GM19025 (cell line): ENCODE results near the gene BABAM2.
"Not testable (repeated sequence)": the region's sequence is repeated elsewhere in the genome, so short reads cannot be mapped to it uniquely, and the experiment has no call there.

Experiments
- ATAC-seq: cut with Tn5 transposase; IDR thresholded peaks from one replicate; pipeline ENCODE4 v1.9.1; 2021; ENCODE audit warnings: mild to moderate bottlenecking, low read depth, moderate library complexity; ENCODE audit not compliant: unreplicated experiment

Gene BABAM2

DNA sequence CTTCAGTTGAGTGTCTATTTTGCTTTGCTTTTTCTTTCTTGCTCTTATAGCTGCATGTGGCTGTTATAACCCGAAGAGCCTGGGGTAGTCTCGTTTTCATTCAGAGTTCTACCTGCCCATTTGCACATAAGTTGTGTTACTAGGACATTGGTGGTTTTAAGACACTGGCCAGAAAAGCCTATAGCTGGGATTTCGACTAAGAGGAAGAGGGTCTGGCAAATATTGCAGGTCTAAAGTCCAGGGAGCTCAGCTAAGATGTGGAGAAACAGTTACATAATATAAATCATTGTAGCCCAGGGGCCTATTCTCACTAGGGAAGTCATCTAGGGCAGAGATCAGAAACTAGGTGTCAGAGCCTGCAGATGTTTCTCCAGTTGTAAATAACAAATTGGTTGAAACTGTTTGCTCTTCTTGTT lies 120.8 kb downstream of the BABAM2 start:
- ATAC-seq = no peak

DNA sequence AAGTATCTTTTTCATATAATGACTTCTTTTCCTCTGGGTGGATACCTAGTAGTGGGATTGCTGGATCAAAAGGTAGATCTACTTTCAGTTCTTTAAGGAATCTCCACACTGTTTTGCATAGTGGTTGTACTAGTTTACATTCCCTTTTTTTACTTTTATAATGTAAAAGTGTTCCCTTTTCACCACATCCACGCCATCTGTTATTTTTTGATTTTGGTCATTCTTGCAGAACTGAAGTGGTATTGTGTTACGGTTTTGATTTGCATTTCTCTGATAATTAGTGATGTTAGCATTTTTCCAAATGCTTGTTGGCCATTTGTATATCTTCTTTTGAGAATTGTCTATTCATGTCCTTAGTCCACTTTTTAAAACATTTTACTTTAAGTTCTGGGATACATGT lies 127.9 kb downstream of the BABAM2 start:
- not testable (repeated sequence) for ATAC-seq

DNA sequence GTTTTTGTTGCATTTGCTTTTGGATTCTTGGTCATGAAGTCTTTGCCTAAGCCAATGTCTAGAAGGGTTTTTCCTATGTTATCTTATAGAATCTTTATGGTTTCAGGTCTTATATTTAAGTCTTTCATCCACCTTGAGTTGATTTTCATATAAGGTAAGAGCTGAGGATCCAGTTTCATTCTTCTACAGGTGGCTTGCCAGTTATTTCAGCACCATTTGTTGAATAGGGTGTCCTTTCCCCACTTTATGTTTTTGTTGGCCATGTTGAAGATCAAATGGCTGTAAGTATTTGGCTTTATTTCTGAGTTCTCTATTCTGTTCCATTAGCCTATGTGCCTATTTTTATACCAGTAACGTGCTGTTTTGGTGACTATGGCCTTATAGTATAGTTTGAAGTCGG lies 129.0 kb downstream of the BABAM2 start:
- ATAC-seq = not testable (repeated sequence)

DNA sequence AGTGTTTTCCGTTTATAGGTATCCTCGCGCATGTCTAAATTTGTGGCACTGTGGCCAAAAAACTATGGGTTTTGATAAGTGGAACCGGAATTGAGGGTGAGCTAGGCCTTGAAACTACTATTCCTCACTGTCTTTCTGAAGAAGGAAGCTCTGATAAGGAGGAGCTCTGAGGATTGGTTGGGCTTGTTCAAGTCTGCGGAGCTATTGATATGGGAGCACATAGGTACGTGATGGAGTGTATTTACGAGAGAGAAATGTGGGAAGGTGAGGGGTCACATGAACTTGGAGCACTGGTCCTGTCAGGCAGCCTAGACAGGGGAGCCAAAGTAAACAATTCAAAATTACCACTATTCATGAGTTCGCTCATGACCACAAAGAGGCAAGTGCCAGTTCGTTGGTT lies 131.4 kb downstream of the BABAM2 start:
- no peak for ATAC-seq

DNA sequence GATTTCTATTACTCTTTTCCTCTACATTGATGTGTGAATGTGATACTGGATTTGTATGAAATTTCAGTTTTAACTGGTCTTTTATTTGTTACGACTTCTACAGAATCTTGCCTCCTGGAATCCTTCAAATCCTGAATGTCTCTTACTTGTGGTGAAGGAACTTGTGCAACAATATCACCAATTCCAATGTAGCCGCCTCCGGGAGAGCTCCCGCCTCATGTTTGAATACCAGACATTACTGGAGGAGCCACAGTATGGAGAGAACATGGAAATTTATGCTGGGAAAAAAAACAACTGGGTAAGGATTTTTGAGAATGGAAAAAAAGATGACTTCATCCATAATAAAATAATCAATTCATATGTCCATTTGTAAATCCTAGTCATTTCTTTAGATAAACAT lies 134.6 kb downstream of the BABAM2 start:
- no peak for ATAC-seq

DNA sequence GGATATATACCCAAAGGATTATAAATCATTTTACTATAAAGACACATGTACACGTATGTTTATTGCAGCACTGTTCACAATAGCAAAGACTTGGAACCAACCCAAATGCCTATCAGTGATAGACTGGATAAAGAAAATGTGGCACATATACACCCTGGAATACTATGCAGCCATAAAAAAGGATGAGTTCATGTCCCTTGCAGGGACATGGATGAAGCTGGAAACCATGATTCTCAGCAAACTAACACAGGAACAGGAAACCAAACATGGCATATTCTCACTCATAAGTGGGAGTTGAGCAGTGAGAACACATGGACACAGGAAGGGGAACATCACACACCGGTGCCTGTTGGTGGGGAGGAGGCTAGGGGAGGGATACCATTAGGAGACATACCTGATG lies 135.7 kb downstream of the BABAM2 start:
- ATAC-seq = not testable (repeated sequence)

DNA sequence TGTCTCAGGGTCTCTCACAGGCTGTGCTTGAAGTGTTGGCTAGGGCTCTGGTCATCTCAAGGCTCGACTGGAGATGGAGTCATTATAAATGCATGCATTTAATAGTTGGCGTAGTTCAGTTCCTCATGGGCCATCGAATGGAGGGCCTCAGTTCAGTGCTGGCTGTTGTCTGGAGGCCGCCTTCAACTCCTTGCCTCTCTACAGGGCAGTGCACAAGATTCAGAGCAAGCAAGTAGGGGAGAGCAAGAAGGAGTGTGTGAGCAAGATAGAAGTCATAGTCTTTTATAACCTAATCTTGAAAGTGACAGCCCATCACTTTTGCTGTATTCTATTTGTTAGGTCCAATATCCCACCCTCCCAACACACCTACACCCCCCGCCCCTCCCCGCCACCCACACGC lies 137.5 kb downstream of the BABAM2 start:
- ATAC-seq = no peak

DNA sequence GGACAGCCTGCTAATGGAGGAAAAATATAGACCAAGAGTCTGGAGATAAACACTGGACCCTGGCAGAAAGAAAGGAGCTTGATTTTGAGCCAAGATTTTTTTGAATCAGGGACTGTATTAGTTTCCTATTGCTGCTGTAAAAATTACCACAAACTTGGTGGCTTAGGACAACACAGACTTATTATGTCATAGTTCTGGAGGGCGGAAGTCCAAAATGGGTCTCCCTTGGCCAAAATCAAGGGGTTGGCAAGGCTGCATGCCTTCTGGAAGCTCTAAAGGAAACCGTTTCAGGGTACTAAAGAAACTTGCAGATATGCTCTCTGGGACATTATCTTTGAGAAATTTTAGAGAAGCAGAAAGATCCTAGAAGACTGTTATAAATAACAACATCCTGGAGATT lies 140.1 kb downstream of the BABAM2 start:
- no peak for ATAC-seq

DNA sequence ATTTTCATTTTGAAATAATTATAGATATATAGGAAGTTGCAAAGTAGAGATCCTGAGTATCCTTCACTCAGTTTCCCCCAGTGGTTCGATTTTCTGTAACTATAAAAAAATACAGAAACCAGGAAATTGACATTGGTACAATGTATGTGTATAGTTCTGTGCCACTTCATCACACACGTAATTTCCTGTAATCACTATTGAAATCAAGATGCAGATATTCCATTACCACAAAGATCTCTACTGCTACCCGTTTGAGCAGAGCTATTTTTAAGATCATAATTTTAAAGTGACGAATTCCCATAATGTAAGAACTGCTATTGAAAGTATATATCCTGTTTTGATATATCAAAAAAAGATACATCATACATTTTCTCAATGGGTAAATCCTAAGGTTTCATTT lies 142.3 kb downstream of the BABAM2 start:
- no peak for ATAC-seq

DNA sequence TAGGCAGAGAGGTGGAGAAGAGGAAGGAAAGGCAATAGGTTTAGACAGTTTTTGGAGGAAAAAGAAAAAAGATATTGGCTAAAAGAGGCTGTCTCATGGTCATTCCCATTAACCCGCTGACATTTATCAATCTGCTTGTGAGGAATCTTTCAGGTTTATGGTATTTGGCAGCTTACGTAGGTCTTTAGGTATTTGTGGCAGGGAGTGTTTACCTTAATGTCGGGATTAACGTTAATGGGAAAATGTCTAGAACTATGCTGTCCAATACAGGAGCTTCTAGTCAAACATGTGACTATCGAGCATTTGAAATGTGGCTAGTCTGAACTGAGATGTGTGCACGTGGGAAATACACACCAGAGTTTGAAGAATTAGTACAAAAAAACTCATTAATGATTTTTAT lies 144.2 kb downstream of the BABAM2 start:
- ATAC-seq = no peak

DNA sequence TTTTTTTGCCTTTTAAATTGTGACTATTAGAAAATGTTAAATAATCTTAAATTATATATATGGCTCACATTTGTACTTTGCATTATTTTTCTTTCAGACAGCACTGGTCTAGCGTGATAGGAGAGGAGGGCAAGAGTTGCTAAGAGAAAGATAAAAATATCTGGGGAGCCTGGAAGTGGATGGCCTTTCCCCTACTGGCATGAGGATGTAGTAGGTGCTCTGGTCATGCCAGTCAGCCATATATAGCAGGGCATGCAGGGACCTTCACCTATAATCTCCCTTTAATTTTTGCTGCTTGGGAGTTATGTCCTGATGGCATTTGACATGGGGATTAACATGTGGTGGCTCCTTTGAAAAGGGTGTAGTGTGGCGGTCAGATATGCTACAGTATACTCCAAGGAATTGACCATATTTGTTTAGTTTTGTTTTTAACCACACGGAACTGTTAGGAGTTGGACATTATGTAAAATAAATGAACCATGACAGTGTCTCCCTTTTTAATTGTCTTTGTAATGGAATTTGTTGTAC lies 144.7 kb downstream of the BABAM2 start:
- ATAC-seq = no peak

DNA sequence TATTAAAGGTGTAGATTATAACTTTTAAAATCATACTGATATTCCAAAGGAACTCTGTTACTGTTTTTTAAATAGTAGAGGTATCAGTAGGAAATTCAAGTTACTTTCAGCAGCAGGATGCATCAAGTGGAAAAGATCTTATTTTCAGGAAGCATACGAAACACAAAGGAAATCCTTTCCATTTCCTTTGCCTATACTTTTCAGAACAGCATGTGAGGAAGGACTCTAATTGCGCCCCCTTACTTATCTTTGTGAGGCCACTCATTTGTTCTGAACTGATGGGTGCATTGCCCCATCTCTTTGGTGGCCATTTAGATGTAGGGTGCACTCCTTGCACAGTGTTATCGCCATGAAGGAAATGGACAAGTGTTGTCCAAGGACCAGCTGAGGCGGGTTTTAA lies 145.3 kb downstream of the BABAM2 start:
- ATAC-seq = no peak

DNA sequence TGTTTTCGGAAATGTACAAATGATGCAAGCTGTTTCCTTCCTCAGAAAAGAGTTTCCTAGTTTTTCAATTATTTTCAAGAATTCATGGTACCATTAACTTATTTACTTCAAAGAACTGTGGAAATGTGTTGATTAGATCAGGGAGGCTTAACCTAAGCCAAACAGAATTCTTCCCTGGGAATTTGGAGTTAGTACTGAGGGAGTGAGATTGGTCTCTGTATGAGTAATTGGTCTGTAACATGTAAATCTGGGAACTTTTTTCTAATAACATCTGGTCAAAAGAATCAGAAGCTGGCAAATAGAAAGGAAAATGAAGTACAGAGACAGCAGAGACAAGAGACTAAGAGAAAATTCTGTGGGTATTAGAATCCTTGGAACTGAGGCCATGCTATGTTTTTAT lies 145.8 kb downstream of the BABAM2 start:
- no peak for ATAC-seq

DNA sequence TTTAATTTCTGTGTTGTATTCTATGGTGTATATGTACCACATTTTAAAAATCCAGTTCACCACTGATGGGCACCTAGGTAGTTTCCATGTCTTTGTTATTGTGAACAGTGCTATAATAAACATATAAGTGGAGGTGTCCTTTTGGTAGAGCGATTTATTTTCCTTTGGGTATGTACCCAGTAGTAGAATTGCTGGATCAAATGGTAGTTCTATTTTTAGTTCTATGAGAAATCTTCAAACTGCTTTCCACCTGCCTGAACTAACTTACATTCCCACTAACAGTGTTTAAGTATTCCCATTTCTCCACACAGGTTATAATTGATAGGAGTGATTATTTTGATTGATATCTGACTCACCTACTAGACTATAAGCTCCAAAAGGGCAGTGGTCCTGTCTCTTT lies 148.2 kb downstream of the BABAM2 start:
- no peak for ATAC-seq

DNA sequence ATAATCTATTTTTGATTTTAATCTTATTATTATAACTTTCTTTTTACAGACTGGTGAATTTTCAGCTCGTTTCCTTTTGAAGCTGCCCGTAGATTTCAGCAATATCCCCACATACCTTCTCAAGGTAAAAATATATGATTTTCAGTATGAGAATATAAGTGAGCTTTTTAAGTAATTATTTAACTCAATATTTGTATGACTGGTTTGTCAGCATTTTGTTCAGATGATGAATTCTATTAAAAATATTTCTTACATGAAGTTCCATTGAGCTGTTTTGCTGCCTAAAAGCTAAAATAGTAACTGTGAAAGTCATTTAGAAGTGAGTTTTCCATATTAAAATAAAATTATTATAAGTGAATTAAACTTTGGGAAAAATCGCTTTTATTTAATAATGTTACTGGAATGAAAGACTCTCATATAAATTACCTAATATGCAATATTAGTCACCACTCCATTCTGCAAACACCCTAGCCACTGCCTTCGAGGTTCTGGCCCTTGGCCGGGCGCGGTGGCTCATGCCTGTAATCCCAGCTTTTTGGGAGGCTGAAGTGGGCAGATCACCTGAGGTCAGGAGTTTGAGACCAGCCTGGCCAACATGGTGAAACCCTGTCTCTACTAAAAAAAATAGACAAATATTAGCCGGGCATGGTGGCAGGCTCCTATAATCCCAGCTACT lies 155.3 kb downstream of the BABAM2 start:
- no peak for ATAC-seq

DNA sequence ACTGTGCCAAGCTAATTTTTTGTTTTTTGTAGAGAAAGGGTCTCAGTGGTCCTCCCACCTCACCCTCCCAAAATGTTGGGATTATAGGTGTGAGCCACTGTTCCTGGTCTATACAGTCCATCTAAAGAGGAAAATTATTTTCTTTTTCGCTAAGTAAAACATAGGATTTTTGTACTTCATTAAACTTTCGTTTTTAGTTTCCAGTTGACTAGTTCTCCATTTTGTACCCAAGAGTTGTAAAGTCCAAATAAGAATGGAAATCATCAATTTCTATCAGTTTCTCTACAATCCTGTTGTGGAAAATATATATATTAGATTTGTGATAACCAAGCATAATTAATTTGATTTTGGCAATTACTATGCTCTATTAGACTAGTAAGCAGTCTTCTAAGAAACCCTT lies 156.4 kb downstream of the BABAM2 start:
- no peak for ATAC-seq

DNA sequence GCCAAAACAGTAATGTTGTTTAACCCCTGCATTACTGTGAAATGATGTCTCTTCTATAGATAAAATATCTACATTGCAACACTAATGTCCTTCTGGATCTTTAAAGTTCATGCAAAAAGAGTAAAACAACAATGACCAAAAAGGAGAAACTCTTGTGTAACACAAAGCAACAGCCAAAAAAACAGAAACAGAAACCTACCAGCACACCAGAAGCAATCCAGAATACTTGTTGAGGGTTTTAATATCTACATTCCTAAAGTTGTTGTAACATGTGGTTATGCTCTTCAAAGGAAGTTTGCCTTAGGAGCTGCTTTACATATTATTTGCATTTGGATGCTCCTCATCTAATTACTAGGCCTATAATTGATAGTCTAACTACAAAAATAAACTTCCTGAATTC lies 157.2 kb downstream of the BABAM2 start:
- no peak for ATAC-seq

DNA sequence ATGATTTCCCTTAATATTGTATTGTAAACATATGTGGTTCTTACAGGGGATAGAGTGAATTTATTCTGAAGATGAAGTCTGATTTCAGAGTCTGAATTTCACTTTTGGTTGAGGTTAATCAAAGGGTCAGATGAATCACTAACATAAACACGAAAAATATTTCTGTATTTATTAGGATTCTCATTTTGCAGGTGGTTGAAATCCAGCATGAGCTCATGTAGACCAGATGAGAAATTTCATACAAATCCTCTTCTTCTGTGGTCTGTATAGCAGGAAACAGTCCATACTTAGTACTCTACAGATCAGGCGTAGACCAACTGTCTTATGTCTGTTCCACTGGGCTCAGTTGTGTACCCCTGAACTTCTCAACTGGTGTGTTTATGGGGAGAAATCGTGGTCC lies 157.8 kb downstream of the BABAM2 start:
- ATAC-seq = no peak

DNA sequence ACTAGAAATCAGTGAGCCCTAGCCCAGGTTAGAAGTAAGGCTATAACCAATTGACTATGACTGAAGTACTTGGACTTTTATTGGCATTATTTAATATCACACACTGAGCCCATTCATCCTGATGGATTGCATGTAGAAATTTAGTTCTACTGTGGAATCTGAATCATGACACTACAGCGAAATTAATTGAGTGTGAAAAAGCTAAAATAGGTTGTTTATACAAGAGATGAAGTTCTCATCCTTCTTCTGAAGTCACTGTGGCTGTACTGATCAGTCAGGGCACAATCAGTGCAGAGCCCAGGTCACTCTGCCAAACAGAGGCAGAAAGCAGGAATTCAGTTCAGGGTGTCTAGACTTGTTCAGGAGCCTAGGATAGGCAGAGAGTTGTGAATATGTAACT lies 158.9 kb downstream of the BABAM2 start:
- no peak for ATAC-seq

DNA sequence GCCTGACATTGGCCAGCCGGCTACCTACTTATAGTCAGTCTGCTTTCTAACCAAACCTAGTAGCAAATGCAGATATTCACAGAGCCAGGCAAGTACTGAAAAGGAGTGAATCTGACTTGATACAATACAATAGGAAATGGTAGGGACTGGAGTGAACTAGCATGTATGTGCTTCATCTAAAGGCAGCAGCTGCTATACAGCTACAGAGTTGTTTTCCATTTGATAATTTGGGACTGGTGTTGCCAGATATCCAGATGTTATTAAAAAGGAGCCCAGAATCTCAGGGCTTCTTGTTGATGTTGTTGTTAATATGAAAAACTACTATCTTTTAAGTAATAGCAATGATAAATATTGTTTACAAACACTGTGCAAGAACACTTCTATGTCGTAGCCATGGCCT lies 159.4 kb downstream of the BABAM2 start:
- ATAC-seq = no peak

DNA sequence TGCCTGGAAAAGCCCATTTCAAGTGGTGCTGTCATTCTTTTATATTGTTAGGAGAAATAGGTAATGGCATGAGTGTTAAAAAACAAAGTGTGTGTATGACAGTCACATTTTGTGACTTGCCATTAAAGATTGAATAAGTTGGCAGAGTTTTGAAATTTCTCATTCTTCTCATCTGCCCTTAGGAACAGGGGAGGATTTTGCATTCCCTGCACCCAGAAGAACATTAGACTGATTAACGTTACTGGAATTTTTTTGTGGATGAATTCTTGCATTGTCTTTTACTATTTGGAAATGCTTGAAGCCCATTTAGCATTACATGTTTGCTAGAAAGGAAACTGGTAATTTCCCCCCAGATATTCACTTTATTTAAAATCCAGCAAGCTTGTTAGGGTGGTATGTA lies 162.2 kb downstream of the BABAM2 start:
- no peak for ATAC-seq

DNA sequence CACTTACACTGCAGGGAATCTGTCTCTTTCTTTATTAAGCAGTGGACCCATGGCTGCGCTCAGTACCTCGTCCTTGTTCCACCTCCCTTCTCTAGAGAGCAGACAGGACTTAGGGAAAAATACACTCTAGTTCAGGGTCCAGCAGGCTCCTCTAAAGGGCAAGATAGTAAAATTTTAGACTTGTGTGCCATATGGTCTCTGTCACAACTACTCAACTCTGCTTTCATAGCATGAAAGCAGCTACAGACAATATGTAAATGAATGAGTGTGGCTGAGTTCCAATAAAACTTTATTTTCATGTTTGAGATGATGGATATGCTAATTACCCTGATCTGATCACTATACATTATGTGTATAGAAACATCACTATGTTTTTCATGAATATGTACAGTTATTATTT lies 163.1 kb downstream of the BABAM2 start:
- ATAC-seq = no peak

DNA sequence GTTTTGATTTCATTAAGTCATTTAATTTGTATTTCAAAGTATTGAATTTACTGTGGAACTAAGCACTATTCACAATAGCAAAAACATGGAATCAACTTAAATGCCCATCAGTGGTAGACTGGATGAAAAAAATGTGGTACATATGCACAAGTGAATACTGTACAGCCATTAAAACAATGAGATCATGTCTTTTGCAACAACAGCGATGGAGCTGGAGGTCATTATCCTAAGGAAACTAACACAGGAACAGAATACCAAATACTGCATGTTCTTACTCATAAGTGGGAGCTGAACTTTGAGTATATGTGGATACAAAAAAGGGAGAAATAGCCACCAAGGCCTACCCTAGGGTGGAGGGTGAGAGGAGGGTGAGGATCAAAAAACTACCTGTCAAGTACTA lies 164.4 kb downstream of the BABAM2 start:
- no peak for ATAC-seq
